ENCODE results near the gene FAM83G. TPM values are rescaled to one million over a fixed set of nuclear protein-coding genes. Genes with fewer than 3 reads are reported as not detected.

The FAM83G gene
- total and polyA plus RNA-seq, 3 donors from 2014 or later, result 2.5 to 4.7 (median 4.6) TPM

GRCh38 chr17:18980682-18981334 is 23.8 kb downstream of the FAM83G start:
- intact Hi-C loops (cut with DNase I; ENCODE audit: low total_unique reads), result no loop called here
- Histone ChIP-seq H3K9me3 (no peaks in the 10 kb centered on the region), H3K27me3 (no peaks in the 10 kb centered on the region), H3K4me3 (no peak overlapping the region), H3K27ac (no peak overlapping the region), H3K36me3 (ENCODE audit: low read depth, missing control alignments) (no peaks in the 10 kb centered on the region), H3K4me1 (no peaks in the 10 kb centered on the region)
- DNase-seq, result no peak
- TF ChIP-seq, protein P1, sequence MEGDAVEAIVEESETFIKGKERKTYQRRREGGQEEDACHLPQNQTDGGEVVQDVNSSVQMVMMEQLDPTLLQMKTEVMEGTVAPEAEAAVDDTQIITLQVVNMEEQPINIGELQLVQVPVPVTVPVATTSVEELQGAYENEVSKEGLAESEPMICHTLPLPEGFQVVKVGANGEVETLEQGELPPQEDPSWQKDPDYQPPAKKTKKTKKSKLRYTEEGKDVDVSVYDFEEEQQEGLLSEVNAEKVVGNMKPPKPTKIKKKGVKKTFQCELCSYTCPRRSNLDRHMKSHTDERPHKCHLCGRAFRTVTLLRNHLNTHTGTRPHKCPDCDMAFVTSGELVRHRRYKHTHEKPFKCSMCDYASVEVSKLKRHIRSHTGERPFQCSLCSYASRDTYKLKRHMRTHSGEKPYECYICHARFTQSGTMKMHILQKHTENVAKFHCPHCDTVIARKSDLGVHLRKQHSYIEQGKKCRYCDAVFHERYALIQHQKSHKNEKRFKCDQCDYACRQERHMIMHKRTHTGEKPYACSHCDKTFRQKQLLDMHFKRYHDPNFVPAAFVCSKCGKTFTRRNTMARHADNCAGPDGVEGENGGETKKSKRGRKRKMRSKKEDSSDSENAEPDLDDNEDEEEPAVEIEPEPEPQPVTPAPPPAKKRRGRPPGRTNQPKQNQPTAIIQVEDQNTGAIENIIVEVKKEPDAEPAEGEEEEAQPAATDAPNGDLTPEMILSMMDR (IDR thresholded peaks at IDR 0.05), result no peak
- WGBS, 2 donors, result 91 to 92% methylated on average over 13 of the region's 13 CpGs

DNA sequence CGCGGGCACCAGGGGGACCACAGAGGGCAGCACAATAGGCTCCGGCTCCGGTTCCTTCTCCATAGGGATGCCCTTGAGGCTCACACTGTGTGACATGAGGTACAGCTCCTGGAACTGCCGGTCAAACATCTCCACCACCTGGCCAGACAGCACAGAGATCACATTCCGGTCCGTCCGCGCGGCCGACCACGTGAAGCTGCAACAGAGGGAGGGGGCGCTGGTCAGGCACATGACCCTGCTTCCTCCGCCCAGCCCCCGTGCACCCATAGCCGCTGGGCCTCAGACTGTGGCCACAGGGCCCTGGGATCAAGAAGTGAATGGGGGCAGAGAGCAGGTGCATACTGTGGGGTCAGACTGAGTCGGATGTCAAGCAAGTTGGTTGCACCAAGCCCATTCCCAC is 25.9 kb downstream of the FAM83G start:
- Histone ChIP-seq H3K27ac (no peak overlapping the region), H3K36me3 (ENCODE audit: low read depth, missing control alignments) (no peaks in the 10 kb centered on the region), H3K27me3 (no peaks in the 10 kb centered on the region), H3K4me1 (no peaks in the 10 kb centered on the region), H3K4me3 (no peak overlapping the region), H3K9me3 (no peaks in the 10 kb centered on the region)
- WGBS, 2 donors, result 93 to 94% methylated on average over 13 to 17 of the region's 17 CpGs
- TF ChIP-seq, protein P1 (IDR thresholded peaks at IDR 0.05), result no peak
- no peak for TF ChIP-seq POLR2A (IDR thresholded peaks at IDR 0.05)
- no peak for DNase-seq
- intact Hi-C loops (cut with DNase I; ENCODE audit: low total_unique reads), result no loop called here

- intact Hi-C loops (cut with DNase I; ENCODE audit: low total_unique reads), result no loop called here
- peaks cover 2% of the 10 kb centered on the region for H3K4me1 ChIP-seq
- 94 to 100% methylated on average over 4 to 13 of the region's 13 CpGs for WGBS, 2 donors
- no peaks in the 10 kb centered on the region for H3K36me3 ChIP-seq (ENCODE audit: low read depth, missing control alignments)
- H3K4me3 ChIP-seq, result no peak overlapping the region
- H3K27ac ChIP-seq, result no peak overlapping the region
- no peaks in the 10 kb centered on the region for H3K9me3 ChIP-seq
- no peak for DNase-seq
- no peaks in the 10 kb centered on the region for H3K27me3 ChIP-seq
- TF ChIP-seq POLR2A (IDR thresholded peaks at IDR 0.05), result no peak
- TF ChIP-seq, protein P1 (IDR thresholded peaks at IDR 0.05), result no peak
Measured at GRCh38 chr17:18978050-18978449, 26.5 kb downstream of the FAM83G start.

DNA sequence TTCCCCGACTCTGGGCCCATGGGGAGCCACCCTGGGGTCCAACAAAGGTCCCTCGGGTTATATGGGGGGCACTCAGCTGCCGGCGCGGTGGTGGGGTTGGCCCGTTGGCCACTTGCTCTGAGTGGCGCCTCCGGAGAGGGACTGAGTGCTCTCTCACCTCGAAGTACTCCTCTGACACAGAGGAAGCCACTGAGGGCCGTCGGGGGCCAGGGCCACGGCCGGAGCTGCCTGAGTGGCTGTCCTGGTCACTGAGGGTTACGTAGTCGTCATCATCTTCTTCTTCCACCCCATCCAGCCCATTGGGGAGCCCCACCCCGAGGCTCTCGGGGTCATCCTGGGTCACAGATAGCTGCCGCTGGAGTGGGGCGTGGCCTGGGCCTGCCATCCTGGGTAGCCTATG is 26.9 kb downstream of the FAM83G start:
- no peak for TF ChIP-seq POLR2A (IDR thresholded peaks at IDR 0.05)
- TF ChIP-seq, protein P1 (IDR thresholded peaks at IDR 0.05), result no peak
- no peak overlapping the region for H3K4me3 ChIP-seq
- 96 to 97% methylated on average over 6 to 19 of the region's 19 CpGs for WGBS, 2 donors
- H3K4me1 ChIP-seq, result peaks cover 5% of the 10 kb centered on the region
- intact Hi-C loops (cut with DNase I; ENCODE audit: low total_unique reads), result no loop called here
- DNase-seq, result no peak
- no peak overlapping the region for H3K27ac ChIP-seq
- H3K9me3 ChIP-seq, result no peaks in the 10 kb centered on the region
- H3K36me3 ChIP-seq (ENCODE audit: low read depth, missing control alignments), result no peaks in the 10 kb centered on the region
- no peaks in the 10 kb centered on the region for H3K27me3 ChIP-seq

DNA sequence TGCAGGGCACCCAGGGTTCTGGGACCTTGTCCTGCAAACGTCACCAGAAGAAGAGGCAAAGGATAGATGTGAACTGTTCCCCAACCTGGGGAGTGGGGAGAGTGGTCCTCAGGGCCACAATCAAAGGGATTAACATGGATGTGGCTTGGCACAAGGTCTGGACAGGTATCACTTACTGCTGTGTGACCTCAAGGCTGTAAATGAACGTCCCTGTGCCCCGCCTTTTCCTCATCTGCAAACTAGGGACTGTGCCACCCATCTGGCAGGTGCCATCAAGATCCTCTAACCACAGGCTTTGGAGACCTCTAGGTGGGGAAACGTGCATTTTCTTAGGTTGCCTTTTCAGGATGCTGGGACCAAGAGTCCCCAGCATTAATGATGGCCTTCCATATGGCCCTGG is 27.5 kb downstream of the FAM83G start:
- intact Hi-C loops (cut with DNase I; ENCODE audit: low total_unique reads), result no loop called here
- TF ChIP-seq, protein P1 (IDR thresholded peaks at IDR 0.05), result no peak
- TF ChIP-seq POLR2A (IDR thresholded peaks at IDR 0.05), result no peak
- Histone ChIP-seq H3K4me3 (no peak overlapping the region), H3K27ac (no peak overlapping the region), H3K4me1 (peaks cover 5% of the 10 kb centered on the region), H3K9me3 (no peaks in the 10 kb centered on the region), H3K27me3 (no peaks in the 10 kb centered on the region), H3K36me3 (ENCODE audit: low read depth, missing control alignments) (no peaks in the 10 kb centered on the region)
- WGBS, 2 donors, result 88 to 100% methylated on average over 1 to 4 of the region's 4 CpGs
- DNase-seq, result no peak

Measured in testis (tissue), 3 donors.